EL (cell line): ENCODE data around the gene PHACTR1.
A peak's percentile ranks its signal among the peaks of the same experiment; 100 is the strongest.
"Not testable (repeated sequence)": the region's sequence is repeated elsewhere in the genome, so short reads cannot be mapped to it uniquely, and the experiment has no call there.

Experiments
- DNase-seq: peaks from one replicate; pipeline ENCODE4 v3.0.0-alpha.2; 2016

Gene PHACTR1

DNA sequence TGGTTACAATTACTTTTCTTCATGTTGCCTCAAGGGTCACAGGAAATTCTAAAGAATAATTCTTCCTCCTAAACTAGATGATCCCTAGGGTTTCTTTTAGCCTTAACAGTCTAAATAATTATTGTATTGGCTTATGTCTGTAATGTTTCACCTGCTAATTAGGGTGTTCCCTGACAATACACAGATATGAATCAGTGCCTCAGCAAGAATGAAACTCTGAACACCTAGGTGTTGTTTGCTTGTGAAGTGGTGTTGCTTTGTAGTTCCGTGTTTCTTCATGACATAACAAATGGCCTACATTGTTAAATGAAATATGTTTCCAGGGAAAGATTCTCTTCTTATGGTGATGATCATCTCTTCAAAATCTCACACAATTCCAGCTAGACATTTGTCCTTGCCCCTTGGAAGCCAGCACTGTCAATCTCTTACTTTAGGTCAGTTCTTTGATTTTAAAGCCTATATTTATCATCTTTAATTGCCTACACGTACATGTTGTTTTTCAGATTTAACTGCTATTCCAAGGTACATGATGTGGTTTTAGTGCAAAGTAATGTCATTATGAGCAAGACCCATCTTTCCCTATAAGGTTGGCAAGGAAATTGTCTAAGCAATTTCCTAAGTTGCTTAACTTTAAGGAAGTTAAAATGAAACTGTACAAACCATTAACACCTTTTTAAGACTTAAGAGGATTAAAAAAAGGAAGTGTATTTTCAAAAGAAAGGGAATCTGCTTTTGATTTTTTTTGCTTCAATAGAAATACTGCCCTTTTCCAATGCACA is 499.9 kb downstream of the PHACTR1 start:
- DNase-seq = no peak

DNA sequence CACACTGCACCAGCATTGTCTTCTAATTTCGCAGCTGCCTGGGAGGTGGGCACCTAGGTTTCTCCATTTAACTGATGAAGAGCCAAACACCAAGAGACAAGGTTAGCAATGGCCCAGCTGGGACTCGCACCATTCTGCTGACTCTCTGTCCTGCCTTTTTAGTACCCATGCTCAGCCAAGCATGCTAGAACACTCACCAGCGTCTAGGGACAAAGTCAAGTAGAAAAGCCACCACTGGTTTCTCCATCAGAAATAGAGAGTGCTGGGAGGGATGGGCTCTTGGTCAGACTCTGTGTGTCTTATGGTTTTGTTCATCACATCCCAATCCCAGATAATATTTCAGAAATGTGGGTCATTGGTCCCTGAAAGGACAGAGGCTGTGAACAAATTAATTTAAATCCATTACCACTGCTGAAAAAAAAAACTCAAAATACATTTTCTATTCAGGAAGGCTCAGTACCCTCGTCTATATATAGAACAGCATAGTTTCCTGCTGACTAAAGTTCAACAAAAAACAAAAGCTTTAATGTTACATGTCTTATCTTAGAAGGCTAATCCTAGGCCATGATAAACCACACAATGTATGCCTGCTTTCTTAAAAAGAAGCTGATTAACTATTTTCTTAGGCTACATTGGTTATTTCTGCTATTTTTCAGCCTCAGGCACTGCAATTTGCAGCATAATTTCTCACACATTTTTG is 500.8 kb downstream of the PHACTR1 start:
- DNase-seq = peak; percentile 16

DNA sequence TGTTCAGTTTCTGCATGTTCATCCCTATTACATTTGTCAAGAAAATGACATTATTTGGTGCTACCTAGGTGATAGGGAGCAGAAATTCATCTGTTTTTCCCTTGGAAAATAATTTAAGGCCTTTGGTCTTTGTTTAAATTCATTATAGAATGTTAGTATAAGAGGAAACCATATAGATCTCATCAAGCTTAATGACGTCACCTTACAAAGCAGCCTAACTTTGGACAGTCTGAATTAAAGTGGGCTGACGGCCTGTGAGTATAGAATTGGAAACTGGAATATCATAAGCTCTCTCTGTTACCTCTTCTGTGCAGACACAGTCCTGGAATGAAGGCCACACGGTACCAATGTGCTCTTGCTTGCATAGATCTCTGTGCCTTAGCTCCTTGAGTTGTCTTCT is 503.7 kb downstream of the PHACTR1 start:
- no peak for DNase-seq

GRCh38 chr6:13222048-13222447 is 505.5 kb downstream of the PHACTR1 start:
- no peak for DNase-seq

- no peak for DNase-seq
Observed at GRCh38 chr6:13226071-13226470, 509.5 kb downstream of the PHACTR1 start.

- DNase-seq = no peak
Observed at GRCh38 chr6:13228264-13229204, 512.0 kb downstream of the PHACTR1 start.

DNA sequence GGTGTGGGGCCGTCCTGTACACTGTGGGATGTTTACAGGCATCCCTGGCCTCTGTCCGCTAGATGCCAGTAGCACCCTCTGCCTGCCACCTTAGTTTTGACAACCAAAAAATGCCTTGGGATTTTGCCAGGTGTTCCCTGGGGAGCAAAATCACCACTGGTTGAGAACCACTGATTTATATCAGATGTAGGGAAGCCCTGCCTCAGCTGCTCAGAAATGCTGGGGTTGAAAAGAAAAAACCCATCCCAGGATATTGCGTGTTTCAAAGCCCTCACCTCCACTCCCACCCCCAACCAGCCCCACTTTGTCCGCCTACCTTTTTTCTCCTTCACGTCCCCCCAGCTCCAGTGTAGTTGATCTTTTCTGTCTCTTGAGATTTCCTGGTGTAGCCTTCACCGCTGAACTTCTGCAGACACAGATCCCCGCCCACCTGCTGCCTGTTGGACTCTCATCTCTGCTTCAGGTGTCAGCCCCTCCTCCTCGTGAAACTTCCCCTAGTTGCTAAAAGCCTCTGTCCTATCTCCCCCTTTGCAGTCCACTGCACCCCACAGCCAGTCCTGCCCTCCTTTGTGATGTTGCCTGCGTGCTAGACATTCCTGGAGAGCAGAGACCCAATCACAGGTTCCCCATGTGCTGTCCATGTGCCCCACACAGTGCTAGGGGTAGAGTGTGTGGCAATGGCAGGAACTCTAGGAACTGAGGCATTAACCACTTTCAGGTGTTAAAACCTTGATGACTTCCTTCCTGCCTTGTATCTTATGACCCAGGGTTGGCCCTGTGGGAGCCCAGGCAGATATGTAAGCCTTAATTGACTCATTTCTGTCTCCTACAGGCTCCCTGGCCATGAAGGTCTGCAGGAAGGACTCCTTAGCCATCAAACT is 512.9 kb downstream of the PHACTR1 start:
- DNase-seq = peak; percentile 17

GRCh38 chr6:13233106-13233505 is 516.5 kb downstream of the PHACTR1 start:
- no peak for DNase-seq

GRCh38 chr6:13234130-13234529 is 517.6 kb downstream of the PHACTR1 start:
- DNase-seq = peak; percentile 93

DNA sequence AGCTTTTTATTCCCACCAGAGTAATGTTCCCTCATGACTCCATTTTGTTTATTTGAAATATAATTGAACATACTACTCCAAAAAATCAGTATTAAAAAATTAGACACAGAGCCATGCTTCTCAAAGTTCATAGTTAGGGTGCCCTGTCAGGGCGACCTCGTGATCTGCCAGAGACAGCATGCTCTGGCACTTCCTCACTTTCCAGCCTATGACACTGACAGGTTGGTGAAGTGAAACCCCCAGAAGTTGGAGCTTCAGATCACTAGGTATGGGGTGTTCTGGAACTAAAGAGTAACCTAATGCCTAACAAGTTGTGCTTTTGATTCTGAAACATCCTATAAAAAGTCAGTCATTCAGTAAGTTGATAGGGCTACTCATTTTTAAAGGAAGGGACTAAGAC is 518.8 kb downstream of the PHACTR1 start:
- DNase-seq = no peak

GRCh38 chr6:13237318-13237717 is 520.8 kb downstream of the PHACTR1 start:
- no peak for DNase-seq

GRCh38 chr6:13238017-13238416 is 521.5 kb downstream of the PHACTR1 start:
- no peak for DNase-seq

GRCh38 chr6:13238640-13239216 is 522.2 kb downstream of the PHACTR1 start:
- no peak for DNase-seq

GRCh38 chr6:13239530-13240455 is 523.2 kb downstream of the PHACTR1 start:
- no peak for DNase-seq

- DNase-seq = no peak
Observed at GRCh38 chr6:13241364-13241763, 524.8 kb downstream of the PHACTR1 start.

DNA sequence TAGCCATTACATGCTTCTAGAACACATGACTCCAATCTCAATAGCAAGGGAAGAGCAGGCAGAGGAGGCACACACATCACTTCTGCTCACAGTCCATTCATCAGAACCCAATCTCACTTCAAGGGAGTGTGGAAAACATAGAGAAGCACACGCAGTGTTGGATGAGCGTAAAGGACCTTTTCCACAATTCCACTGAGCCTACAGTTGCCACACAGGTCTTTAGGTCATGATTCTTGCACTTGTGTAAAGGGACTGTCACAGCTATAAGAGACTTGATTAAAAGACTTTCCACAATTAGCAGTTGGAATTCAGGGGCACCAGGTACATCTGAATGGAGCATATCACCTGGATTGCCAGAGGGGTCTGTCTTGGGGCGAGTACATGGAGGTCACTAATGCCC is 525.6 kb downstream of the PHACTR1 start:
- DNase-seq = no peak

- DNase-seq = no peak
Observed at GRCh38 chr6:13242590-13242989, 526.0 kb downstream of the PHACTR1 start.

DNA sequence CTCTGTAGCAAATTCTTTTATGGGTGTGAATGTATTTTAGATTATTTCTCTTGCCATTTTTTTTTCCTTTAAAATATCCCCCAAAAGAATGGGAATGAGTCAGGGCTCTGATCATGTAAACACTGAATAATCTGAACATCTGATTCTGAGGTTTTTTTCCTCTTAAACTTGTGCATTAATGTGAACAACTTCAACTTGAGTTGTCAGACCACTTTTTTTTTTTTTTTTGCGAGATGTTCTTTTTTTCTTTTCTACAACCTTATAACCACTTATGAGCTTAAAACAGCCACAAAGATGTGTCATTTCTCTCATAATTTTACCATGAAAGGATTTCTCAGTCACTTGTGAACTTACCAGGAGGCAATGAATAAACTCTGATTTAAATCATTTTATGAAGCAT is 526.5 kb downstream of the PHACTR1 start:
- peak; percentile 44 for DNase-seq

DNA sequence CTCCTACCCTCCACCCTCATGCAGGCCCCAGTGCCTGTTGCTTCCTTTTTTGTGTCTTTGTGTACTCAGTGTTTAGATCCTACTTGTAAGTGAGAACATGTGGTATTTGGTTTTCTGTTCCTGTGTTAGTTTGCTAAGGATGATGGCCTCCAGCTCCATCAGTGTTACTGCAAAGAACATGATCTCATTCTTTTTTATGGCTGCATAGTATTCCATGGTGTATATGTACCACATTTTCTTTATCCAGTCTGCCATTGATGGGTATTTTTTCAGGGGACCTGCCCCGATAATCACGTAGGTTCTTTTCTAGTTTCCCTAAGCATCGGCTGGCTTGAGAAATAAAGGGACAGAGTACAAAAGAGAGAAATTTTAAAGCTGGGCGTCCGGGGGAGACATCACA is 527.2 kb downstream of the PHACTR1 start:
- DNase-seq = not testable (repeated sequence)

- DNase-seq = no peak
Observed at GRCh38 chr6:13247627-13248026, 531.1 kb downstream of the PHACTR1 start.

- DNase-seq = peak; percentile 13
Observed at GRCh38 chr6:13248053-13248452, 531.5 kb downstream of the PHACTR1 start.
